ENCODE results near the gene TM2D1. TPM values are rescaled to one million over a fixed set of nuclear protein-coding genes. Genes with fewer than 3 reads are reported as not detected.

Gene TM2D1
- total and polyA plus RNA-seq, 9 of the 15 experiments (the other 6 are each of a cell fraction or from before 2014, with no cell fraction given), result 24.5 to 65.2 (median 47.7) TPM

DNA sequence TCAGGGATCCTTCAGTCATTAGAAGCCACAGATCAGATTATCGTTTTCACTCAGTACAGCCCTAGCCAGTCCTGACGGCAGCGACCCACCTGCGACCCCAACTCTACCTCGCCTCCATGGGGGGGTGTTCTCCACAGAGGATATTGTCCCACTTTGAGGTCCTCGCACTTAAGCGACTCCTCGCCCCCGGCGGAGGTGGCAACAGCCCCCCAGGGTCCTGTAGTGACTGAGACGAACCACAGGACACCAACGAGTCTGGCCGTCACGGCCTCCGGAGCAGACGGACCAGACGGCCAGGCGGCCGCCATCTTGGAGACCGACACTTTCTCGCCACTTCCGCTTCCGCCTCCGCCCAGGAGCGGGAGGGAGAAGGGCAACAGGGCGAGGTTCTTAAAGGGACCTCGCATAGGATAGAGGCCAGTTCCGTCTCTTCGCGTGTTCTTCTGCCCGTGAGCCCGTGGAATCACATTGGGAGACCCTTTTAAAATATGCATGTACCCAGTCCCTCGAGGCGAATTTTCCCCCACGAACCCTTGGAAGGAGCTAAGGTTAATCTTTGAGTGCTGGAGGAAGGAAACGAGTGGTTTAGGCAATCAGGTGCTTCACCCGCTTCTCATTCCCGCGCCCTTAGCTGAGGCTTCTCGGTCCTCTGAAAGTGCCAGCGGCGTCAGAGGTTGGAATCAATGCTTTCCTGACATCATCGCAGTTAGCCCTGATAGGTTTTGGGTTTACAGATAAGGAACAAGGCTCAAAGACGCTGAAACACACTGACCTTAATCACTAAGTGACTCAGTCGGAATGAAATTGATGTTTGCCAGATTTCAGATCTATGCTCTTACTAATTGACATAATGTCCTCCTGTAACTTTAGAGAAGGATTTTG is at the start of gene TM2D1 (continued):
- TF ChIP-seq ZNF174 (CRISPR knock-in tag; IDR thresholded peaks at IDR 0.05) (no peak), ZNF436 (CRISPR knock-in tag; IDR thresholded peaks at IDR 0.05) (0 out of 2 replicates have a peak, but pooled peaks have one; percentile 4), ZNF232 (CRISPR knock-in tag; IDR thresholded peaks at IDR 0.05) (peak; percentile 61), NFXL1 (CRISPR knock-in tag; IDR thresholded peaks at IDR 0.05) (no peak), ZNF764 (CRISPR knock-in tag; IDR thresholded peaks at IDR 0.05; ENCODE audit: low read depth) (no peak), MAFG (tag; conservative IDR thresholded peaks at IDR 0.05) (no peak), KDM5B (IDR thresholded peaks at IDR 0.05; ENCODE audit: insufficient replicate concordance, low read depth, low read length) (peak; percentile 99), BACH1 (tag; IDR thresholded peaks at IDR 0.05) (no peak), ZNF584 (CRISPR knock-in tag; IDR thresholded peaks at IDR 0.05; ENCODE audit: low read depth) (no peak), ZBTB34 (CRISPR knock-in tag; IDR thresholded peaks at IDR 0.05) (no peak), KAT8 (IDR thresholded peaks at IDR 0.05; ENCODE audit: low read depth) (no peak), CBFA2T2 (conservative IDR thresholded peaks at IDR 0.05) (no peak), RFX1 (IDR thresholded peaks at IDR 0.05) (no peak), HDAC2 (IDR thresholded peaks at IDR 0.05) (peak; percentile 67; the same call in 1 of the 2 replicates), OTX1 (CRISPR knock-in tag; IDR thresholded peaks at IDR 0.05) (no peak), ETV5 (CRISPR knock-in tag; IDR thresholded peaks at IDR 0.05; ENCODE audit: low read depth) (peak; percentile 74; the same call in 1 of the 2 replicates), SLC30A9 (CRISPR knock-in tag; IDR thresholded peaks at IDR 0.05) (no peak), ILF3 (IDR thresholded peaks at IDR 0.05; ENCODE audit: borderline replicate concordance) (no peak), YBX1 (IDR thresholded peaks at IDR 0.05) (no peak), NFYB (IDR thresholded peaks at IDR 0.05; ENCODE audit: extremely low read depth, insufficient read length) (peak; percentile 16), ZNF431 (CRISPR knock-in tag; IDR thresholded peaks at IDR 0.05) (peak; percentile 67; the same call in 1 of the 2 replicates), TFAM (CRISPR knock-in tag; conservative IDR thresholded peaks at IDR 0.05) (no peak), NFE2L1 (tag; IDR thresholded peaks at IDR 0.05; ENCODE audit: borderline replicate concordance, low read depth) (no peak), ZNF217 (CRISPR knock-in tag; IDR thresholded peaks at IDR 0.05) (no peak), NONO (IDR thresholded peaks at IDR 0.05; ENCODE audit: low read depth in 2 of 2, low read length in 1 of 2) (peak in 1 of 2 experiments; percentile 57; a peak in 1 of 4 replicates), ZNF707 (CRISPR knock-in tag; conservative IDR thresholded peaks at IDR 0.05) (no peak), MAFF (IDR thresholded peaks at IDR 0.05; ENCODE audit: low read length) (no peak)
- TF ChIP-seq, protein P1, sequence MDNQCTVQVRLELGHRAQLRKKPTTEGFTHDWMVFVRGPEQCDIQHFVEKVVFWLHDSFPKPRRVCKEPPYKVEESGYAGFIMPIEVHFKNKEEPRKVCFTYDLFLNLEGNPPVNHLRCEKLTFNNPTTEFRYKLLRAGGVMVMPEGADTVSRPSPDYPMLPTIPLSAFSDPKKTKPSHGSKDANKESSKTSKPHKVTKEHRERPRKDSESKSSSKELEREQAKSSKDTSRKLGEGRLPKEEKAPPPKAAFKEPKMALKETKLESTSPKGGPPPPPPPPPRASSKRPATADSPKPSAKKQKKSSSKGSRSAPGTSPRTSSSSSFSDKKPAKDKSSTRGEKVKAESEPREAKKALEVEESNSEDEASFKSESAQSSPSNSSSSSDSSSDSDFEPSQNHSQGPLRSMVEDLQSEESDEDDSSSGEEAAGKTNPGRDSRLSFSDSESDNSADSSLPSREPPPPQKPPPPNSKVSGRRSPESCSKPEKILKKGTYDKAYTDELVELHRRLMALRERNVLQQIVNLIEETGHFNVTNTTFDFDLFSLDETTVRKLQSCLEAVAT (IDR thresholded peaks at IDR 0.05), result 0 out of 4 replicates have a peak, but pooled peaks of 1 of the 2 experiments have one; percentile 62

Measured in K562 (cell line).